ENCODE measurements around the gene MOB3B. TPM values are rescaled to one million over a fixed set of nuclear protein-coding genes. Genes with fewer than 3 reads are reported as not detected.

MOB3B gene
- total RNA-seq, 3 donors from 2014 or later (not counting 1 experiment from before 2014, with no cell fraction given): 0.23 to 0.30 (median 0.28) TPM

DNA sequence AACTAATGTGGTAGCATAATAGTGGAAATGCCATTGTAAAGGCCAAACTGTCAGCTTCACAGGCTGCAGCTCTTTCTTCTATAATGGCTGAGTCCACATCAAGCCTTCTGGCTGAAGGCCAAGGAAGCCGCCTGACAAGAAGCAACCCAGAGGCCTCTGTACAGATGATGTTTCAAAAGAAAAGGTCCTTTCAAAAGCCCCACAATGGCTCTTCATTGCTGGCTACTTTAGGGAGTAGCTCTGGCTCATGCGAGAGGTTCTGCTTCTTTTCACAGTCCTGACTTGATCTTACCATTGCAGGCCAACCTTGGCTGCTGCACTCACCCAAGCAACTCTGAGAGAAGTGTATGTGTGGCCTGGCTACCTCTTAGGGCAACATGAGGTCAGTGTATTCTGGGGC lies 178.2 kb downstream of the MOB3B start:
- H3K4me1 Mint-ChIP-seq: peaks cover 11 to 18% of the 10 kb centered on the region in 2 donors
- no peak overlapping the region for H3K27ac Mint-ChIP-seq
- 90% methylated on average over 2 of the region's 2 CpGs for WGBS (ENCODE audit: insufficient coverage)
- Histone ChIP-seq H3K9me3 (ENCODE audit: control insufficient read depth, insufficient read depth, low read length) (no peaks in the 10 kb centered on the region), H3K27me3 (ENCODE audit: control insufficient read depth, insufficient read depth, low read length) (no peaks in the 10 kb centered on the region), H3K4me1 (ENCODE audit: control insufficient read depth, insufficient read depth, low read length) (peaks cover 24% of the 10 kb centered on the region), H3K4me3 (ENCODE audit: low read length) (no peak overlapping the region), H3K27ac (ENCODE audit: low read length) (no peak overlapping the region), H3K36me3 (ENCODE audit: control insufficient read depth, insufficient read depth, low read length) (no peaks in the 10 kb centered on the region)
- no peaks in the 10 kb centered on the region for H3K36me3 Mint-ChIP-seq
- no peaks in the 10 kb centered on the region for H3K9me3 Mint-ChIP-seq
- DNase-seq (no peak), ATAC-seq (no peak)
- no peak for TF ChIP-seq CTCF (IDR thresholded peaks at IDR 0.05)
- no peaks in the 10 kb centered on the region for H3K27me3 Mint-ChIP-seq (ENCODE audit: low read depth in 2 of 2)
- H3K4me3 Mint-ChIP-seq: no peak overlapping the region
- intact Hi-C loops (cut with micrococcal nuclease): no loop called here

- H3K9me3 Mint-ChIP-seq: no peaks in the 10 kb centered on the region
- Histone ChIP-seq H3K4me3 (ENCODE audit: low read length) (no peak overlapping the region), H3K9me3 (ENCODE audit: control insufficient read depth, insufficient read depth, low read length) (no peaks in the 10 kb centered on the region), H3K4me1 (ENCODE audit: control insufficient read depth, insufficient read depth, low read length) (peaks cover 24% of the 10 kb centered on the region), H3K27me3 (ENCODE audit: control insufficient read depth, insufficient read depth, low read length) (no peaks in the 10 kb centered on the region), H3K27ac (ENCODE audit: low read length) (no peak overlapping the region), H3K36me3 (ENCODE audit: control insufficient read depth, insufficient read depth, low read length) (no peaks in the 10 kb centered on the region)
- 100% methylated on average over 4 of the region's 5 CpGs for WGBS (ENCODE audit: insufficient coverage)
- no peaks in the 10 kb centered on the region for H3K27me3 Mint-ChIP-seq (ENCODE audit: low read depth in 2 of 2)
- no peaks in the 10 kb centered on the region for H3K36me3 Mint-ChIP-seq
- DNase-seq (no peak), ATAC-seq (no peak)
- peaks cover 11 to 18% of the 10 kb centered on the region in 2 donors for H3K4me1 Mint-ChIP-seq
- H3K27ac Mint-ChIP-seq: no peak overlapping the region
- H3K4me3 Mint-ChIP-seq: no peak overlapping the region
- intact Hi-C loops (cut with micrococcal nuclease): no loop called here
- no peak for TF ChIP-seq CTCF (IDR thresholded peaks at IDR 0.05)
Measured at GRCh38 chr9:27350382-27350976, 179.1 kb downstream of the MOB3B start.

- H3K9me3 ChIP-seq (ENCODE audit: control insufficient read depth, insufficient read depth, low read length): no peaks in the 10 kb centered on the region
- peaks cover 24% of the 10 kb centered on the region for H3K4me1 ChIP-seq (ENCODE audit: control insufficient read depth, insufficient read depth, low read length)
- Mint-ChIP-seq H3K27me3 (ENCODE audit: low read depth in 2 of 2) (no peaks in the 10 kb centered on the region), H3K36me3 (no peaks in the 10 kb centered on the region), H3K4me1 (peaks cover 11 to 18% of the 10 kb centered on the region in 2 donors), H3K4me3 (no peak overlapping the region), H3K27ac (no peak overlapping the region), H3K9me3 (no peaks in the 10 kb centered on the region)
- DNase-seq (no peak), ATAC-seq (no peak)
- 85% methylated on average over 1 of the region's 1 CpG for WGBS (ENCODE audit: insufficient coverage)
- intact Hi-C loops (cut with micrococcal nuclease): no loop called here
- no peak for TF ChIP-seq CTCF (IDR thresholded peaks at IDR 0.05)
- H3K27ac ChIP-seq (ENCODE audit: low read length): no peak overlapping the region
- H3K27me3 ChIP-seq (ENCODE audit: control insufficient read depth, insufficient read depth, low read length): no peaks in the 10 kb centered on the region
- no peak overlapping the region for H3K4me3 ChIP-seq (ENCODE audit: low read length)
- H3K36me3 ChIP-seq (ENCODE audit: control insufficient read depth, insufficient read depth, low read length): no peaks in the 10 kb centered on the region
Measured at GRCh38 chr9:27349698-27350080, 179.9 kb downstream of the MOB3B start.

All from natural killer cell (primary cell).